Mucosa of rectum (tissue), 2 donors: ENCODE measurements around the gene SAMD4A.

Source experiments
- H3K27ac ChIP-seq, 2 donors: one replicate each; pipeline ENCODE4 v1.7.0; 2013; ENCODE audit warnings: inconsistent platforms in 2 of 2, low read depth in 2 of 2, low read length in 2 of 2
- H3K27me3 ChIP-seq, 2 donors: one replicate each; pipeline ENCODE4 v1.7.0; 2013; ENCODE audit warnings: low read length in 2 of 2; ENCODE audit not compliant: control insufficient read depth in 2 of 2, insufficient read depth in 2 of 2
- H3K36me3 ChIP-seq, 2 donors: one replicate each; pipeline ENCODE4 v1.7.0; 2013; ENCODE audit warnings: low read length in 2 of 2; ENCODE audit not compliant: control insufficient read depth in 2 of 2, insufficient read depth in 2 of 2
- H3K4me1 ChIP-seq, 2 donors: one replicate each; pipeline ENCODE4 v1.7.0; 2013; ENCODE audit warnings: low read length in 2 of 2, mild to moderate bottlenecking in 1 of 2; ENCODE audit not compliant: control insufficient read depth in 2 of 2, insufficient read depth in 2 of 2
- H3K4me3 ChIP-seq, 2 donors: one replicate each; pipeline ENCODE4 v1.7.0; 2013; ENCODE audit warnings: low read length in 2 of 2
- H3K9ac ChIP-seq, 2 donors: one replicate each; pipeline ENCODE4 v1.7.0; 2013; ENCODE audit warnings: low read length in 2 of 2, low read depth in 1 of 2, mild to moderate bottlenecking in 1 of 2
- H3K9me3 ChIP-seq, 2 donors: one replicate each; pipeline ENCODE4 v1.7.0; 2013; ENCODE audit warnings: low read length in 2 of 2; ENCODE audit not compliant: control insufficient read depth in 2 of 2
- donor health status: healthy.
- donor health status: Normal muscosa, but diverticular disease.

SAMD4A gene

DNA sequence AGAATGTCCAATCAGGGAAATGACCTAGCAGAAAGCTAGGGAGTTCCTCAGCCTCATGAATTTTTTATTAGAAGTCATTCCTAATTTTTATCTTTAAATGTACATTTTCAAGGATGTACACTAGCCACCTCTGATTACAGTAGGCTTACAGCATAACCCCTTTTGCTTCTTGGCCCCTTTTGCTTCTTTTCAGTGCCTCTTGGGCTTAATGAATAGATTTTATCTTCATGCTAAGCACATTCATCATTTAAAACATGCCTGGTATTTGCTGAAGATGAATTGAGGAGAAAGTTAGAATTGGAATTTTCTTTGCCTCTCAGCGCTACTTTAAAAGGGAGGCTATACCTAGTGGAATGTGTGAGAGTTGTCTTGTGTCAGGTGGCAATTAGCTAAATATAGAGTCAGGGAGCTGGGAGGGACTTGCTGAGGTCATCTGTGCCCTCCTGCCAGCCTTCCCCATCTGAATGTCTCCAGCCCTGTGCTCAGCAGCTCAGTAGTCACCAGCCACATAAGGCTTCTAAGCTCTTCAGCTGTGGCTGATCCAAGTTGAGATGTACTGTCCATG, 132.1 kb downstream of the SAMD4A start:
- no peaks in the 10 kb centered on the region for H3K9me3 ChIP-seq
- no peak overlapping the region for H3K27ac ChIP-seq
- no peaks in the 10 kb centered on the region for H3K27me3 ChIP-seq
- no peak overlapping the region for H3K9ac ChIP-seq
- no peaks in the 10 kb centered on the region for H3K36me3 ChIP-seq
- no peaks in the 10 kb centered on the region for H3K4me1 ChIP-seq
- H3K4me3 ChIP-seq, result no peak overlapping the region

DNA sequence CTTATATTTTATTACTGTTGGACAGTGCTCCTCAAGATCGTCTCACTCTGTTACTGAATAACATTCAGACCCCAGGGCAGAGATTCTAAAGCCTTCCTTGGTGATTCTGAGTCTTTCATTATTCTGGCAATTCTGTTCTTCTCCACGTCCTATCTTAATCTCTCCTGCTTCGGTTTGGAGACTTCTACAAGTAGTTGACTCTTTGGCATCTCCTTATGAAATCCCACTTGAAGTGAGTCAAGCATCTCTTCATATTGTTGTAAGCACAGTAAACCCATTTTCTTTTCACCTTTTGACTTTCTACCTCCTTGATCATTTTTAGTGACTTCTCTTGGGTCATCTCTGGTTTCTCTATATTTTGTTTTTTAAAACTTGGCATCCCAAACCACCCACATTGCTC, 132.8 kb downstream of the SAMD4A start:
- Histone ChIP-seq H3K27ac (no peak overlapping the region), H3K9me3 (no peaks in the 10 kb centered on the region), H3K4me3 (no peak overlapping the region), H3K36me3 (no peaks in the 10 kb centered on the region), H3K4me1 (no peaks in the 10 kb centered on the region), H3K27me3 (no peaks in the 10 kb centered on the region), H3K9ac (no peak overlapping the region)

DNA sequence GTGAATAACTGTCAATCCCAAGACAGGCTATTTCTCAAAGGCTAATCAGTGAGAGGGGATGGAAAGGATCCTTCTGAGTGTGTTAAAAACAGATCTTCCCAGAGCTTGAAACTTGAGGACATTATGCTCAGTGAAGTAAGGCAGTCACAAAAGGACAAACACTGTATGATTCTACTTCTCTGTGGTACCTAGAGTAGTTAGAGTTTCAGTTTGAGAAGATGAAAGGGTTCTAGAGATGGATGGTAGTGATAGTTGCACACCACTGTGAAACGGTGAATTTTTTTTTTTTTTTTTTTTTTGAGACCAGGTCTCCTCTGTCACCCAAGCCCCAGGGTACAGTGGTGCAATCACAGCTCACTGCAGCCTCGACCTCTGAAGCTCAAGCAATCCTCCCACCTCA, 133.8 kb downstream of the SAMD4A start:
- Histone ChIP-seq H3K4me3 (no peak overlapping the region), H3K4me1 (no peaks in the 10 kb centered on the region), H3K9ac (no peak overlapping the region), H3K27me3 (no peaks in the 10 kb centered on the region), H3K9me3 (no peaks in the 10 kb centered on the region), H3K27ac (no peak overlapping the region), H3K36me3 (no peaks in the 10 kb centered on the region)

GRCh38 chr14:54702014-54702491, 135.1 kb downstream of the SAMD4A start:
- Histone ChIP-seq H3K9me3 (no peaks in the 10 kb centered on the region), H3K36me3 (no peaks in the 10 kb centered on the region), H3K4me3 (no peak overlapping the region), H3K27me3 (no peaks in the 10 kb centered on the region), H3K27ac (no peak overlapping the region), H3K4me1 (no peaks in the 10 kb centered on the region), H3K9ac (no peak overlapping the region)

GRCh38 chr14:54702492-54702891, 135.6 kb downstream of the SAMD4A start:
- Histone ChIP-seq H3K4me1 (no peaks in the 10 kb centered on the region), H3K27me3 (no peaks in the 10 kb centered on the region), H3K4me3 (no peak overlapping the region), H3K9ac (no peak overlapping the region), H3K27ac (no peak overlapping the region), H3K36me3 (no peaks in the 10 kb centered on the region), H3K9me3 (no peaks in the 10 kb centered on the region)

- H3K9ac ChIP-seq, result no peak overlapping the region
- no peaks in the 10 kb centered on the region for H3K27me3 ChIP-seq
- no peak overlapping the region for H3K4me3 ChIP-seq
- no peaks in the 10 kb centered on the region for H3K9me3 ChIP-seq
- H3K27ac ChIP-seq, result no peak overlapping the region
- H3K36me3 ChIP-seq, result no peaks in the 10 kb centered on the region
- H3K4me1 ChIP-seq, result no peaks in the 10 kb centered on the region
Measured at GRCh38 chr14:54703082-54703481, 136.2 kb downstream of the SAMD4A start.

DNA sequence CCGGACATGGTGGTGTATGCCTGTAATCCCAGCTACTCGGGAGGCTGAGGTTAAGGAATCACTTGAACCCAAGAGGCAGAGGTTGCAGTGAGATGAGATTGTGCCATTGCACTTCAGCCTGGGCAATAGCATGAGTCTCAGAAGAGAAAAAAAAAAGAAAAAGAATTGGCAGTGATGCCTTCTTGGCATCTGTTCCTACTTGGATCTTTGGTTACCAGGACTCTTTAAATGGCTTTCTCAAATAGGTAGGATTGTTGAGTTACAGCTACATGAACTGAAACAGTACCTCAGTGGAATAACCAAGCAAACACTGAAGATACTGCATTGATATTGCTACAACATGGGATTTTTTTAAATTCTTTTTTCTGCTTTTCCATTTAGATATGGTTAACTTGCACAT, 136.8 kb downstream of the SAMD4A start:
- Histone ChIP-seq H3K27ac (no peak overlapping the region), H3K4me3 (no peak overlapping the region), H3K27me3 (no peaks in the 10 kb centered on the region), H3K9ac (no peak overlapping the region), H3K4me1 (no peaks in the 10 kb centered on the region), H3K36me3 (no peaks in the 10 kb centered on the region), H3K9me3 (no peaks in the 10 kb centered on the region)

- no peaks in the 10 kb centered on the region for H3K27me3 ChIP-seq
Measured at GRCh38 chr14:54704768-54705167, 137.8 kb downstream of the SAMD4A start.

DNA sequence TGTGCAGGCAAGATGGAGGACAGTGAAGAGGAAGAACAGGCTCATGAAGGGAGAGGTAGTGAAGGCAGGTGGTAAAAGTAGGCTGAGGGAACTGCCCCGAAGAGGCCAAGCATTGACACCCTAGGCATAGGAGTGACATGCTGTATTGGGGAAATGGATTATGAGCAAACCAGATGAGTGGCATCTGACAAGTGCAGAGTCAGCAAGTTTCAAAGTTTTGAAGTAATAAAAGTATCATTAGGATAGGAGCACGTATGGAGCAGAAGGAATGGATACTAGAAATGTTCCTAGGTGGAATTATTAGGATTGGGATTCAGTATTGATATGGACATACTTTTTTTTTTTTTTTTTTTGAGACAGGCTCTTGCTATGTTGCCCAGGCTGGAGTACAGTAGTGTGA, 139.8 kb downstream of the SAMD4A start:
- Histone ChIP-seq H3K27me3 (no peaks in the 10 kb centered on the region), H3K27ac (no peak overlapping the region), H3K4me3 (no peak overlapping the region), H3K9ac (no peak overlapping the region), H3K36me3 (no peaks in the 10 kb centered on the region), H3K4me1 (peaks cover 0 to 2% of the 10 kb centered on the region in 2 donors), H3K9me3 (no peaks in the 10 kb centered on the region)

More at GRCh38 chr14:54704768-54705167, 137.8 kb downstream of the SAMD4A start:
- no peaks in the 10 kb centered on the region for H3K36me3 ChIP-seq
- H3K4me3 ChIP-seq, result no peak overlapping the region
- no peaks in the 10 kb centered on the region for H3K4me1 ChIP-seq
- H3K9me3 ChIP-seq, result no peaks in the 10 kb centered on the region
- H3K27ac ChIP-seq, result no peak overlapping the region
- no peak overlapping the region for H3K9ac ChIP-seq

DNA sequence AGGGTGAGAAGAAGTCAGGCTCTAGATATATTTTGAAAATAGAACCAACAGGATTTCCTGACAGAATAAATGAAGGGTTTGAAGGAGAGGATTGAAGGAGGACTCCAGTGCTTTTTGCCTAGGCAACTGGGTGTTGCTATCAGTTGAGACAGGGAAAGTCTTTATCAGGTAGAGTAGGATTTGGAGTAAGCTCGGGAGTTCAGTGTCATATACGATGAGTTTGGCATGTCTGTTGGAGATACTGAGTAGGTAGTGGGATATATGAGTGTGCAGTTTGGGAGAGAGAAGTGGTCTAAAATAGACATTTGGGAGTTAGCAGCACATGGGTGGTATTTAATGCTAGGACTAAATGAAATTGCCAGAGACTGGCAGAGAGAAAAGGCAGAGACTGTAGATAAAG, 141.2 kb downstream of the SAMD4A start:
- no peak overlapping the region for H3K4me3 ChIP-seq
- peaks cover 2 to 6% of the 10 kb centered on the region in 2 donors for H3K4me1 ChIP-seq
- no peaks in the 10 kb centered on the region for H3K9me3 ChIP-seq
- H3K27ac ChIP-seq, result no peak overlapping the region
- H3K9ac ChIP-seq, result no peak overlapping the region
- no peaks in the 10 kb centered on the region for H3K27me3 ChIP-seq
- no peaks in the 10 kb centered on the region for H3K36me3 ChIP-seq

DNA sequence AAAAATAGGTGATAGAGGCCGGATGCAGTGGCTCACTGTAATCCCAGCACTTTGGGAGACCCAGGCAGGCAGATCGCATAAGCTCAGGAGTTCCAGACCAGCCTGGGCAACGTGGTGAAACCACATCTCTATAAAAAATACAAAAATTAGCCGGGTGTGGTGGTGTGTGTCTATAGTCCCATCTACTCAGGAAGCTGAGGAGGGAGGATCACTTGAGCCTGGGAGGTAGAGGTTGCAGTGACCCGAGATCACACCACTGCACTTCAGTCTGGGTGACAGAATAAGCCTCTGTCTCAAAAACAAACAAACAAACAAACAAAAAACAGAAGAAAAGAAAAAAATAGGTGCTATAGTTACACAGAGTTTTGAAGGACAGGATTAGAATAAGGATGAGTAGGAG, 142.1 kb downstream of the SAMD4A start:
- Histone ChIP-seq H3K27ac (no peak overlapping the region), H3K4me1 (peaks cover 2 to 8% of the 10 kb centered on the region in 2 donors), H3K9me3 (no peaks in the 10 kb centered on the region), H3K9ac (no peak overlapping the region), H3K36me3 (no peaks in the 10 kb centered on the region), H3K27me3 (no peaks in the 10 kb centered on the region), H3K4me3 (no peak overlapping the region)
